HepG2 (cell line): Measurements from ENCODE around the gene PRELID2.

ENCODE experiments used
- EZH2 ChIP-seq: conservative IDR thresholded peaks from 2 replicates; pipeline ENCODE4 v1.6.1; 2012; ENCODE audit warnings: mild to moderate bottlenecking, low read depth, low read length, moderate library complexity
- FOXA1 ChIP-seq, 2 experiments: fragments of 450-650 bp in 1 of 2; sonication (generic) in 1 of 2; formaldehyde crosslinking in 1 of 2; IDR thresholded peaks; 2 replicates each; pipeline versions ENCODE4 v1.4.0 to v1.6.1; 2016 to 2020; ENCODE audit warnings: missing genetic modification reagents in 1 of 2
- FOXK2 ChIP-seq: fragments of 450-650 bp; IDR thresholded peaks from 2 replicates; pipeline ENCODE4 v1.6.1; 2016
- GPN1 ChIP-seq: sonication (generic); formaldehyde crosslinking; IDR thresholded peaks from 2 replicates; pipeline ENCODE4 v1.5.1; 2020; ENCODE audit warnings: missing genetic modification reagents, borderline replicate concordance
- MTF2 ChIP-seq: sonication (generic); formaldehyde crosslinking; IDR thresholded peaks from 2 replicates; pipeline ENCODE4 v1.5.0; 2020; ENCODE audit warnings: missing genetic modification reagents, borderline replicate concordance
- NCOA2 ChIP-seq: sonication (generic); formaldehyde crosslinking; IDR thresholded peaks from 2 replicates; pipeline ENCODE4 v1.8.0; 2022; ENCODE audit warnings: inconsistent platforms
- POLR2AphosphoS5 ChIP-seq: IDR thresholded peaks from 2 replicates; pipeline ENCODE4 v1.6.1; 2012; ENCODE audit warnings: low read depth, low read length
- RBAK ChIP-seq: sonication (generic); formaldehyde crosslinking; IDR thresholded peaks from 2 replicates; pipeline ENCODE4 v1.5.1; 2020; ENCODE audit warnings: mild to moderate bottlenecking, missing genetic modification reagents
- TARDBP ChIP-seq: sonication (generic); formaldehyde crosslinking; IDR thresholded peaks from 2 replicates; pipeline ENCODE4 v1.8.0; 2022; ENCODE audit warnings: mild to moderate bottlenecking, missing genetic modification reagents
- ZNF570 ChIP-seq: sonication (generic); formaldehyde crosslinking; IDR thresholded peaks from 2 replicates; pipeline ENCODE4 v1.4.0; 2020; ENCODE audit warnings: mild to moderate bottlenecking, missing genetic modification reagents, borderline replicate concordance
- ZNF660 ChIP-seq: sonication (generic); formaldehyde crosslinking; IDR thresholded peaks from 2 replicates; pipeline ENCODE4 v1.5.1; 2020; ENCODE audit warnings: mild to moderate bottlenecking, low read depth, missing genetic modification reagents, borderline replicate concordance
- TF ChIP-seq, protein P1 (sequence below): sonication (generic); formaldehyde crosslinking; IDR thresholded peaks from 2 replicates; pipeline ENCODE4 v1.4.0; 2020; ENCODE audit warnings: mild to moderate bottlenecking, low read depth, missing genetic modification reagents
- TF ChIP-seq, protein P2 (sequence below), 2 experiments: sonication (generic) in 1 of 2; formaldehyde crosslinking in 1 of 2; IDR thresholded peaks; 2 replicates each; pipeline versions ENCODE4 v1.5.1 to v1.6.1; 2011 to 2020; ENCODE audit warnings: borderline replicate concordance in 1 of 2, low read depth in 1 of 2, low read length in 1 of 2, mild to moderate bottlenecking in 1 of 2, missing genetic modification reagents in 1 of 2, moderate library complexity in 1 of 2

DNA sequence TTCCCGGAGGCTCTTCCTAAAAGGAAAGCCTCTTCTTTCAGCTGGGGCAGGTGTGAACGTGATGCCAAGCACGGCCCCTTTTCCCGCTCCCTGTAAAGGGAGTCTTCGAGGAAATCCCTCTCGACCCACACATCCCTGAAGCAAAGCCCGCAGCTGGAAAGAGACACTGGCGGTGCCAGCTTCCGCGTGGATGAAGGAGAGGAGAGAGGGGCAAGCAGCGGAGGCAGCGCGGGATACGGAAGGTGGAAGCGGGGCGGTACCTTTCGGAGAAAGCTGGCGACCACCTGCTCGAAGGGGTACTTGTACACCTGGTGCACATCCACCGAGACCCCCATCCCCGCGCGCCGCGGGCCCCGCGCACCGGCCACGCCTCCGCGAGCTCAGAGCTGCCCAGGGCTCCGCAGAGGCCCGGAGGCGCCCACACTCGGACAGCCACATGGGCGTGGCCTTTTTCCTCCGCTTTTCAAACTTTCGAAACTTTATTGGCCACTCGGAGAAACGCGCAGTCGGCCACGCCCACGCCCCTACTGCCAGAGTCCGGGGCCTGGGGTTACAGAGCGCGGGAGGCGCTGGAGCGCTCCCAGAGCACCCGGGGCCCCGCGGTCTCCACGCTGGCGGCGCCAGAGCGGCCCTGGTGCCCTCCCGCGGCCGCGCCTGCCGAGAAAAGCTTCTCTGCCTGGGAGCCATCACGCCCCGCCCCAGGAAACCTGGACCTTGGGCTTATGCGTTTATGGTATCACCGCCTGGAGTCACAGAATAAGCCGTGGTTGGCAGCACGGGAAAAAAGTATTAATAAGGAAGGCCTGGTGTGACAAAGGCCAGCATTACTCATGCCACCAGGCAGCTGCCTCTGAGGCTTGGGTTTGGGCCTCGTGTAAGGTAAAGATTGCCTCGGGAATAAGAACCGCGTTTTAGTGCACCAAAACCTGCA is at the start of gene PRELID2:
- TF ChIP-seq, protein P1, sequence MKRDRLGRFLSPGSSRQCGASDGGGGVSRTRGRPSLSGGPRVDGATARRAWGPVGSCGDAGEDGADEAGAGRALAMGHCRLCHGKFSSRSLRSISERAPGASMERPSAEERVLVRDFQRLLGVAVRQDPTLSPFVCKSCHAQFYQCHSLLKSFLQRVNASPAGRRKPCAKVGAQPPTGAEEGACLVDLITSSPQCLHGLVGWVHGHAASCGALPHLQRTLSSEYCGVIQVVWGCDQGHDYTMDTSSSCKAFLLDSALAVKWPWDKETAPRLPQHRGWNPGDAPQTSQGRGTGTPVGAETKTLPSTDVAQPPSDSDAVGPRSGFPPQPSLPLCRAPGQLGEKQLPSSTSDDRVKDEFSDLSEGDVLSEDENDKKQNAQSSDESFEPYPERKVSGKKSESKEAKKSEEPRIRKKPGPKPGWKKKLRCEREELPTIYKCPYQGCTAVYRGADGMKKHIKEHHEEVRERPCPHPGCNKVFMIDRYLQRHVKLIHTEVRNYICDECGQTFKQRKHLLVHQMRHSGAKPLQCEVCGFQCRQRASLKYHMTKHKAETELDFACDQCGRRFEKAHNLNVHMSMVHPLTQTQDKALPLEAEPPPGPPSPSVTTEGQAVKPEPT (CRISPR knock-in tag): no peak
- peak; percentile 63; the same call in 1 of the 2 replicates for TF ChIP-seq MTF2 (CRISPR knock-in tag)
- no peak for TF ChIP-seq ZNF570 (CRISPR knock-in tag)
- peak; percentile 67; the same call in 1 of the 2 replicates for TF ChIP-seq TARDBP (CRISPR knock-in tag)
- TF ChIP-seq, protein P2, sequence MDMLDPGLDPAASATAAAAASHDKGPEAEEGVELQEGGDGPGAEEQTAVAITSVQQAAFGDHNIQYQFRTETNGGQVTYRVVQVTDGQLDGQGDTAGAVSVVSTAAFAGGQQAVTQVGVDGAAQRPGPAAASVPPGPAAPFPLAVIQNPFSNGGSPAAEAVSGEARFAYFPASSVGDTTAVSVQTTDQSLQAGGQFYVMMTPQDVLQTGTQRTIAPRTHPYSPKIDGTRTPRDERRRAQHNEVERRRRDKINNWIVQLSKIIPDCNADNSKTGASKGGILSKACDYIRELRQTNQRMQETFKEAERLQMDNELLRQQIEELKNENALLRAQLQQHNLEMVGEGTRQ (IDR thresholded peaks at IDR 0.05; ENCODE audit: low read depth, low read length): no peak
- TF ChIP-seq, protein P2 (CRISPR knock-in tag; IDR thresholded peaks at IDR 0.05; ENCODE audit: borderline replicate concordance): no peak
- peak; percentile 57; the same call in 1 of the 2 replicates for TF ChIP-seq POLR2AphosphoS5
- TF ChIP-seq FOXK2: no peak
- TF ChIP-seq NCOA2 (CRISPR knock-in tag): peak; percentile 67
- no peak for TF ChIP-seq EZH2
- TF ChIP-seq GPN1: no peak
- no peak for TF ChIP-seq RBAK
- no peak for TF ChIP-seq ZNF660 (CRISPR knock-in tag)
- TF ChIP-seq FOXA1 (IDR thresholded peaks at IDR 0.05): no peak
- TF ChIP-seq FOXA1 (CRISPR knock-in tag; IDR thresholded peaks at IDR 0.05): 0 out of 2 replicates have a peak, but pooled peaks have one; percentile 15
